Measurements from ENCODE around the gene ZBTB43.
"Not testable (repeated sequence)": the region's sequence is repeated elsewhere in the genome, so short reads cannot be mapped to it uniquely, and the experiment has no call there.

ZBTB43 gene

GRCh38 chr9:126777733-126778132 lies 27.1 kb upstream of the ZBTB43 start:
- WGBS, 2 experiments (ENCODE audit: insufficient coverage in 2 of 2): 48 to 56% methylated on average over 6 of the region's 6 CpGs

GRCh38 chr9:126778141-126778540 lies 26.7 kb upstream of the ZBTB43 start:
- Histone ChIP-seq H3K9me3 (ENCODE audit: control insufficient read depth, low read length) (no peaks in the 10 kb centered on the region), H3K36me3 (ENCODE audit: control insufficient read depth, insufficient read depth, low read length) (no peaks in the 10 kb centered on the region), H3K4me3 (ENCODE audit: extremely low read depth, insufficient read depth, low read length, poor library complexity, severe bottlenecking) (no peak overlapping the region), H3K27ac (ENCODE audit: low read depth, low read length, severe bottlenecking) (no peak overlapping the region), H3K4me1 (ENCODE audit: control insufficient read depth, insufficient read depth, low read length, poor library complexity, severe bottlenecking) (no peaks in the 10 kb centered on the region)
- 82 to 87% methylated on average over 4 to 6 of the region's 8 CpGs for WGBS, 2 experiments (ENCODE audit: insufficient coverage in 2 of 2)

More at GRCh38 chr9:126777733-126778132, 27.1 kb upstream of the ZBTB43 start:
- Histone ChIP-seq H3K4me3 (ENCODE audit: extremely low read depth, insufficient read depth, low read length, poor library complexity, severe bottlenecking) (no peak overlapping the region), H3K36me3 (ENCODE audit: control insufficient read depth, insufficient read depth, low read length) (no peaks in the 10 kb centered on the region), H3K4me1 (ENCODE audit: control insufficient read depth, insufficient read depth, low read length, poor library complexity, severe bottlenecking) (no peaks in the 10 kb centered on the region), H3K27ac (ENCODE audit: low read depth, low read length, severe bottlenecking) (no peak overlapping the region), H3K9me3 (ENCODE audit: control insufficient read depth, low read length) (no peaks in the 10 kb centered on the region)

- H3K36me3 ChIP-seq (ENCODE audit: control insufficient read depth, insufficient read depth, low read length); H3K4me3 ChIP-seq (ENCODE audit: extremely low read depth, insufficient read depth, low read length, poor library complexity, severe bottlenecking); H3K4me1 ChIP-seq (ENCODE audit: control insufficient read depth, insufficient read depth, low read length, poor library complexity, severe bottlenecking); H3K27ac ChIP-seq (ENCODE audit: low read depth, low read length, severe bottlenecking); H3K9me3 ChIP-seq (ENCODE audit: control insufficient read depth, low read length): not testable (repeated sequence)
- WGBS, 2 experiments (ENCODE audit: insufficient coverage in 2 of 2): 80 to 92% methylated on average over 2 of the region's 5 CpGs
Measured at GRCh38 chr9:126778696-126779095, 26.1 kb upstream of the ZBTB43 start.

GRCh38 chr9:126781186-126782052 lies 23.4 kb upstream of the ZBTB43 start:
- H3K4me3 ChIP-seq (ENCODE audit: extremely low read depth, insufficient read depth, low read length, poor library complexity, severe bottlenecking): no peak overlapping the region

GRCh38 chr9:126782053-126782388 lies 22.8 kb upstream of the ZBTB43 start:
- Histone ChIP-seq H3K9me3 (ENCODE audit: control insufficient read depth, low read length) (no peaks in the 10 kb centered on the region), H3K36me3 (ENCODE audit: control insufficient read depth, insufficient read depth, low read length) (no peaks in the 10 kb centered on the region), H3K4me3 (ENCODE audit: extremely low read depth, insufficient read depth, low read length, poor library complexity, severe bottlenecking) (no peak overlapping the region), H3K27ac (ENCODE audit: low read depth, low read length, severe bottlenecking) (no peak overlapping the region), H3K4me1 (ENCODE audit: control insufficient read depth, insufficient read depth, low read length, poor library complexity, severe bottlenecking) (no peaks in the 10 kb centered on the region)
- WGBS, 2 experiments (ENCODE audit: insufficient coverage in 2 of 2): 36 to 56% methylated on average over 3 to 4 of the region's 4 CpGs

More at GRCh38 chr9:126781186-126782052, 23.4 kb upstream of the ZBTB43 start:
- H3K27ac ChIP-seq (ENCODE audit: low read depth, low read length, severe bottlenecking): no peak overlapping the region
- no peaks in the 10 kb centered on the region for H3K9me3 ChIP-seq (ENCODE audit: control insufficient read depth, low read length)
- 49 to 52% methylated on average over 17 to 20 of the region's 29 CpGs for WGBS, 2 experiments (ENCODE audit: insufficient coverage in 2 of 2)
- H3K36me3 ChIP-seq (ENCODE audit: control insufficient read depth, insufficient read depth, low read length): no peaks in the 10 kb centered on the region
- H3K4me1 ChIP-seq (ENCODE audit: control insufficient read depth, insufficient read depth, low read length, poor library complexity, severe bottlenecking): no peaks in the 10 kb centered on the region

- WGBS, 2 experiments (ENCODE audit: insufficient coverage in 2 of 2): no CpG with 5 or more reads among the region's 1 CpG
- no peaks in the 10 kb centered on the region for H3K9me3 ChIP-seq (ENCODE audit: control insufficient read depth, low read length)
- no peak overlapping the region for H3K27ac ChIP-seq (ENCODE audit: low read depth, low read length, severe bottlenecking)
- H3K36me3 ChIP-seq (ENCODE audit: control insufficient read depth, insufficient read depth, low read length): no peaks in the 10 kb centered on the region
- no peak overlapping the region for H3K4me3 ChIP-seq (ENCODE audit: extremely low read depth, insufficient read depth, low read length, poor library complexity, severe bottlenecking)
- no peaks in the 10 kb centered on the region for H3K4me1 ChIP-seq (ENCODE audit: control insufficient read depth, insufficient read depth, low read length, poor library complexity, severe bottlenecking)
Measured at GRCh38 chr9:126783949-126784348, 20.9 kb upstream of the ZBTB43 start.

GRCh38 chr9:126784401-126784800 lies 20.4 kb upstream of the ZBTB43 start:
- Histone ChIP-seq H3K9me3 (ENCODE audit: control insufficient read depth, low read length) (no peaks in the 10 kb centered on the region), H3K4me3 (ENCODE audit: extremely low read depth, insufficient read depth, low read length, poor library complexity, severe bottlenecking) (no peak overlapping the region), H3K36me3 (ENCODE audit: control insufficient read depth, insufficient read depth, low read length) (no peaks in the 10 kb centered on the region), H3K27ac (ENCODE audit: low read depth, low read length, severe bottlenecking) (no peak overlapping the region), H3K4me1 (ENCODE audit: control insufficient read depth, insufficient read depth, low read length, poor library complexity, severe bottlenecking) (no peaks in the 10 kb centered on the region)
- WGBS, 2 experiments (ENCODE audit: insufficient coverage in 2 of 2): 86 to 92% methylated on average over 5 to 9 of the region's 11 CpGs

GRCh38 chr9:126784841-126785240 lies 20.0 kb upstream of the ZBTB43 start:
- not testable (repeated sequence) for H3K4me1 ChIP-seq (ENCODE audit: control insufficient read depth, insufficient read depth, low read length, poor library complexity, severe bottlenecking); H3K4me3 ChIP-seq (ENCODE audit: extremely low read depth, insufficient read depth, low read length, poor library complexity, severe bottlenecking); H3K27ac ChIP-seq (ENCODE audit: low read depth, low read length, severe bottlenecking); H3K36me3 ChIP-seq (ENCODE audit: control insufficient read depth, insufficient read depth, low read length); H3K9me3 ChIP-seq (ENCODE audit: control insufficient read depth, low read length)
- WGBS, 2 experiments (ENCODE audit: insufficient coverage in 2 of 2): 83 to 89% methylated on average over 4 to 5 of the region's 6 CpGs

- no peaks in the 10 kb centered on the region for H3K36me3 ChIP-seq (ENCODE audit: control insufficient read depth, insufficient read depth, low read length)
- H3K27ac ChIP-seq (ENCODE audit: low read depth, low read length, severe bottlenecking): no peak overlapping the region
- WGBS, 2 experiments (ENCODE audit: insufficient coverage in 2 of 2): 63% methylated on average over 1 of the region's 2 CpGs; no CpG with 5 or more reads in 1 of the 2 experiments
- H3K4me3 ChIP-seq (ENCODE audit: extremely low read depth, insufficient read depth, low read length, poor library complexity, severe bottlenecking): no peak overlapping the region
- no peaks in the 10 kb centered on the region for H3K9me3 ChIP-seq (ENCODE audit: control insufficient read depth, low read length)
- H3K4me1 ChIP-seq (ENCODE audit: control insufficient read depth, insufficient read depth, low read length, poor library complexity, severe bottlenecking): no peaks in the 10 kb centered on the region
Measured at GRCh38 chr9:126788046-126788445, 16.8 kb upstream of the ZBTB43 start.

- 72 to 75% methylated on average over 6 to 7 of the region's 9 CpGs for WGBS, 2 experiments (ENCODE audit: insufficient coverage in 2 of 2)
- Histone ChIP-seq H3K4me3 (ENCODE audit: extremely low read depth, insufficient read depth, low read length, poor library complexity, severe bottlenecking) (no peak overlapping the region), H3K36me3 (ENCODE audit: control insufficient read depth, insufficient read depth, low read length) (no peaks in the 10 kb centered on the region), H3K4me1 (ENCODE audit: control insufficient read depth, insufficient read depth, low read length, poor library complexity, severe bottlenecking) (peaks cover 2% of the 10 kb centered on the region), H3K9me3 (ENCODE audit: control insufficient read depth, low read length) (no peaks in the 10 kb centered on the region), H3K27ac (ENCODE audit: low read depth, low read length, severe bottlenecking) (no peak overlapping the region)
Measured at GRCh38 chr9:126788634-126789349, 16.0 kb upstream of the ZBTB43 start.

GRCh38 chr9:126790561-126790960 lies 14.3 kb upstream of the ZBTB43 start:
- no peaks in the 10 kb centered on the region for H3K9me3 ChIP-seq (ENCODE audit: control insufficient read depth, low read length)
- H3K4me1 ChIP-seq (ENCODE audit: control insufficient read depth, insufficient read depth, low read length, poor library complexity, severe bottlenecking): peaks cover 4% of the 10 kb centered on the region
- H3K36me3 ChIP-seq (ENCODE audit: control insufficient read depth, insufficient read depth, low read length): no peaks in the 10 kb centered on the region
- 88 to 100% methylated on average over 3 to 4 of the region's 4 CpGs for WGBS, 2 experiments (ENCODE audit: insufficient coverage in 2 of 2)
- H3K4me3 ChIP-seq (ENCODE audit: extremely low read depth, insufficient read depth, low read length, poor library complexity, severe bottlenecking): no peak overlapping the region
- no peak overlapping the region for H3K27ac ChIP-seq (ENCODE audit: low read depth, low read length, severe bottlenecking)
